K562 (cell line): ENCODE data around the gene OTOR. TPM values are rescaled to one million over a fixed set of nuclear protein-coding genes. Genes with fewer than 3 reads are reported as not detected.

Experiments used
- ATAC-seq: fragments of 200-7000 bp; cut with Tn5 transposase; 3 replicates; pipeline ENCODE4 v1.9.1; 2020; ENCODE audit warnings: moderate library complexity
- BruUV-seq: library from RNA; stranded (reverse); fragments of 400-500 nt; replicated peaks from 2 replicates; lab custom pipeline; 2021; lab: Mats Ljungman, UMichigan
- CTCF ChIA-PET: fragments of 300-600 bp; formaldehyde crosslinking; extraction: SDS; loops from one replicate; lab custom pipeline; 2021; ENCODE audit warnings: low intra/inter-chr PET ratio; lab: Yijun Ruan, JAX
- POLR2A ChIA-PET: fragments of 300-600, 350-650 bp; sonication (Branson Sonifier 250); formaldehyde crosslinking; extraction: SDS; loops from one replicate; lab custom pipeline; 2021; ENCODE audit warnings: antibody characterized with exemption, inconsistent platforms; lab: Yijun Ruan, JAX
- DNase-seq, 4 experiments: peaks; one replicate each; pipeline versions ENCODE4 v3.0.0 to v3.0.0-alpha.2; 2011 to 2018; ENCODE audit warnings: low spot score in 3 of 4, mixed read lengths in 3 of 4; ENCODE audit errors: extremely low read depth in 1 of 4
- FAIRE-seq: peaks from 2 replicates; lab custom pipeline; 2011; peaks lifted over from hg19 to GRCh38; lab: Jason Lieb, UNC
- H2AFZ ChIP-seq: 2 replicates; pipeline ENCODE4 v1.6.0; 2011; ENCODE audit warnings: low read depth, low read length, control low read depth, inconsistent platforms
- H3K27ac ChIP-seq: fragments of 200-600 bp; 3 replicates; pipeline ENCODE4 v1.8.0; 2011; ENCODE audit warnings: low read depth, mild to moderate bottlenecking, control low read depth, inconsistent platforms, low read length, moderate library complexity, mixed read lengths; ENCODE audit errors: extremely low read depth
- H3K27me3 ChIP-seq, 2 experiments: fragments of 300-600 bp in 1 of 2; 2 replicates in 1 of 2; 3 replicates in 1 of 2; pipeline versions ENCODE4 v1.6.0 to v1.8.0; 2011; ENCODE audit warnings: inconsistent platforms in 2 of 2, low read length in 2 of 2, mild to moderate bottlenecking in 1 of 2, mixed read lengths in 1 of 2, moderate library complexity in 1 of 2; ENCODE audit not compliant: control insufficient read depth in 2 of 2, insufficient read depth in 2 of 2
- H3K36me3 ChIP-seq: fragments of 300-600 bp; 3 replicates; pipeline ENCODE4 v1.8.0; 2011; ENCODE audit warnings: mild to moderate bottlenecking, low read length, inconsistent platforms; ENCODE audit not compliant: control insufficient read depth, insufficient read depth
- H3K4me1 ChIP-seq, 2 experiments: fragments of 200-600 bp in 1 of 2; replicated peaks in 1 of 2; 2 replicates in 1 of 2; 3 replicates in 1 of 2; pipeline versions ENCODE4 v1.5.1 to v1.8.0; 2011; ENCODE audit warnings: inconsistent platforms in 2 of 2, low read length in 2 of 2, mild to moderate bottlenecking in 1 of 2, mixed read lengths in 1 of 2, moderate library complexity in 1 of 2; ENCODE audit not compliant: control insufficient read depth in 2 of 2, insufficient read depth in 2 of 2
- H3K4me2 ChIP-seq: 2 replicates; pipeline ENCODE4 v1.6.1; 2011; ENCODE audit warnings: low read length, control low read depth, inconsistent platforms, mixed read lengths; ENCODE audit not compliant: insufficient read depth
- H3K4me3 ChIP-seq: fragments of 200-600 bp; sonication (generic), shearing (Covaris generic); 2 replicates; pipeline ENCODE4 v1.5.1; 2016; ENCODE audit warnings: control low read depth, inconsistent platforms
- H3K79me2 ChIP-seq: fragments of 200-600 bp; 3 replicates; pipeline ENCODE4 v1.8.0; 2011; ENCODE audit warnings: low read length, inconsistent platforms; ENCODE audit not compliant: control insufficient read depth, insufficient read depth
- H3K9ac ChIP-seq, 2 experiments: 2 replicates each; pipeline versions ENCODE4 v1.6.0 to v1.6.1; 2011; ENCODE audit warnings: low read depth in 2 of 2, low read length in 2 of 2, control low read depth in 1 of 2, inconsistent platforms in 1 of 2, mild to moderate bottlenecking in 1 of 2, mixed read lengths in 1 of 2; ENCODE audit not compliant: insufficient read depth in 1 of 2
- H3K9me1 ChIP-seq: one replicate; pipeline ENCODE4 v1.6.0; 2011; ENCODE audit warnings: inconsistent platforms, mild to moderate bottlenecking, low read length, moderate library complexity; ENCODE audit not compliant: control insufficient read depth, insufficient read depth
- H3K9me3 ChIP-seq: replicated peaks from 2 replicates; pipeline ENCODE4 v1.5.1; 2011; ENCODE audit warnings: low read depth, low read length, inconsistent platforms; ENCODE audit not compliant: control insufficient read depth, insufficient read depth
- H4K20me1 ChIP-seq: replicated peaks from 2 replicates; pipeline ENCODE4 v1.6.1; 2011; ENCODE audit warnings: low read length, inconsistent platforms, mixed read lengths; ENCODE audit not compliant: control insufficient read depth, insufficient read depth
- CTCF ChIP-seq, 3 experiments: IDR thresholded peaks in 2 of 3; conservative IDR thresholded peaks in 1 of 3; 2 replicates each; pipeline ENCODE4 v1.5.1; 2011 to 2012; ENCODE audit warnings: low read length in 3 of 3, mild to moderate bottlenecking in 3 of 3, control low read depth in 2 of 3, improper control_type of control experiment in 1 of 3, inconsistent platforms in 1 of 3, low read depth in 1 of 3, mixed read lengths in 1 of 3, moderate library complexity in 1 of 3; ENCODE audit not compliant: insufficient read depth in 2 of 3
- KDM4B ChIP-seq, 2 experiments: fragments of 450-650 bp in 1 of 2; sonication (generic) in 1 of 2; IDR thresholded peaks; 2 replicates each; pipeline ENCODE4 v1.6.1; 2016 to 2017; ENCODE audit warnings: borderline replicate concordance in 2 of 2, antibody characterized with exemption in 1 of 2, low read depth in 1 of 2, mild to moderate bottlenecking in 1 of 2
- MAX ChIP-seq: sonication (generic); formaldehyde crosslinking; IDR thresholded peaks from 2 replicates; pipeline ENCODE4 v1.9.0; 2022; ENCODE audit warnings: mild to moderate bottlenecking, missing genetic modification reagents
- ZFP30 ChIP-seq: fragments of 250-450 bp; sonication (Bioruptor Pico); IDR thresholded peaks from 2 replicates; pipeline ENCODE4 v1.8.0; 2022; ENCODE audit warnings: moderate library complexity, mild to moderate bottlenecking, inconsistent platforms, borderline replicate concordance
- WGBS: fragments of 100-300 bp; shearing (Covaris generic); methylation state at CpG from one replicate; pipeline ENCODE4 v1.1.6; 2016; ENCODE audit warnings: low coverage, mixed read lengths; ENCODE audit not compliant: insufficient coverage; ENCODE audit errors: missing lambda C conversion rate; 5-methylcytosine and 5-hydroxymethylcytosine counted together
- in situ Hi-C: fragments of 300-500 bp; cut with MboI; formaldehyde crosslinking; loops from 4 replicates; pipeline ENCODE4 v1.15.0; 2018; ENCODE audit warnings: inconsistent platforms, mixed read lengths
- intact Hi-C: fragments of 100-400 bp; cut with micrococcal nuclease; formaldehyde crosslinking; loops from 2 replicates; pipeline ENCODE4 v1.14.2; 2022
- polyA plus RNA-seq, 8 experiments: library from polyadenylated mRNA; depleted of rRNA in 4 of 8; stranded (reverse) in 5 of 8; unstranded in 3 of 8; fragments of >200 nt; fragmentation: Nextera tagmentation in 2 of 8; fragmentation: Illumina TruSeq in 1 of 8; extraction: Ambion mirVana in 2 of 8; extraction: Trizol in 1 of 8; gene quantifications; 2 replicates each; pipeline versions ENCODE4 v1.2.1 to v1.2.3, GENCODE V29; 2011 to 2014; ENCODE audit warnings: inconsistent platforms in 1 of 8, missing spikeins in 1 of 8
- total RNA-seq, 7 experiments: library from RNA; depleted of rRNA in 6 of 7; stranded (reverse); fragments of >200 nt in 6 of 7; fragmentation: Illumina TruSeq in 2 of 7; extraction: Trizol in 2 of 7; gene quantifications; 2 replicates each; pipeline versions ENCODE4 v1.2.1 to v1.2.3, GENCODE V29; 2011 to 2021; ENCODE audit warnings: low replicate concordance in 1 of 7

OTOR gene
- total and polyA plus RNA-seq, 9 of the 15 experiments (the other 6 are each of a cell fraction or from before 2014, with no cell fraction given) = not detected

GRCh38 chr20:16749573-16749972, 1.4 kb downstream of the OTOR start:
- Histone ChIP-seq H3K4me1 (no peaks in the 10 kb centered on the region), H3K9ac (no peak overlapping the region), H3K36me3 (no peaks in the 10 kb centered on the region), H3K27me3 (no peaks in the 10 kb centered on the region), H2AFZ (no peak overlapping the region), H3K4me3 (no peak overlapping the region), H3K9me3 (no peaks in the 10 kb centered on the region), H3K27ac (no peak overlapping the region), H3K79me2 (no peaks in the 10 kb centered on the region), H3K9me1 (no peaks in the 10 kb centered on the region), H4K20me1 (no peaks in the 10 kb centered on the region), H3K4me2 (no peak overlapping the region)
- ATAC-seq = peak; percentile 61; the same call in 2 of the 3 replicates
- DNase-seq = peak; percentile 9 to 20 (median 12)
- TF ChIP-seq ZFP30 (no peak), CTCF (IDR thresholded peaks at IDR 0.05 in 2 of 3, conservative IDR thresholded peaks at IDR 0.05 in 1 of 3; ENCODE audit: insufficient read depth in 2 of 3, low read depth in 1 of 3, low read length in 3 of 3) (peak; percentile 28 to 51 (median 36); a peak in 3 of 6 replicates), KDM4B (IDR thresholded peaks at IDR 0.05; ENCODE audit: borderline replicate concordance in 2 of 2, low read depth in 1 of 2) (no peak), MAX (CRISPR knock-in tag) (no peak)
- WGBS = 2% methylated on average over 10 of the region's 11 CpGs
- in situ Hi-C loops = no loop called here
- ChIA-PET POLR2A (interaction anchor here (0.6 to 1.1 kb wide), 2 partner anchors 16 to 682 kb away, joined by 3 read pairs; no protein-coding TSS in a partner anchor), CTCF (no interaction called here)
- intact Hi-C loops = no loop called here
- no TSS peak for BruUV-seq
- no peak for FAIRE-seq
